Lower leg skin (tissue), 4 donors: ENCODE measurements around the gene SUPT20H. TPM values are rescaled to one million over a fixed set of nuclear protein-coding genes. Genes with fewer than 3 reads are reported as not detected.

Experiments used
- DNase-seq, 2 donors: peaks; one replicate each; pipeline ENCODE4 v3.0.0-alpha.2; 2019; ENCODE audit warnings: low spot score in 2 of 2
- H3K4me3 ChIP-seq: fragments of 200-600 bp; sonication (generic); 2 replicates; pipeline ENCODE4 v1.5.1; 2017; ENCODE audit warnings: mild to moderate bottlenecking, low read depth; ENCODE audit not compliant: poor library complexity, severe bottlenecking
- CTCF ChIP-seq, 3 donors: fragments of 450-650 bp; IDR thresholded peaks; one replicate each; pipeline ENCODE4 v1.5.1; 2016; ENCODE audit warnings: antibody characterized with exemption in 3 of 3, mild to moderate bottlenecking in 3 of 3, moderate library complexity in 2 of 3
- POLR2A ChIP-seq, 2 donors: fragments of 450-650 bp; IDR thresholded peaks; one replicate each; pipeline ENCODE4 v1.6.1; 2016 to 2017; ENCODE audit warnings: antibody characterized with exemption in 2 of 2, mild to moderate bottlenecking in 1 of 2, moderate library complexity in 1 of 2
- WGBS, 2 donors: methylation state at CpG; one replicate each; pipeline ENCODE4 v1.1.5; 2018; 5-methylcytosine and 5-hydroxymethylcytosine counted together
- intact Hi-C: fragments of 100-400 bp; cut with DNase I; formaldehyde crosslinking; loops from one replicate; pipeline ENCODE4 v1.15.0; 2023; ENCODE audit warnings: low total_unique reads
- total RNA-seq, 4 donors: library from RNA; depleted of rRNA; stranded (reverse); fragments of >200 nt; gene quantifications; one replicate each; pipeline ENCODE4 v1.1.0, GENCODE V29; 2016

SUPT20H gene
- total RNA-seq, 4 donors from 2014 or later = 23.4 to 35.9 (median 28.6) TPM

- intact Hi-C loops = no loop called here
- no peak overlapping the region for H3K4me3 ChIP-seq
- no peak for DNase-seq
- 85 to 86% methylated on average over 2 of the region's 2 CpGs for WGBS, 2 donors
- no peak for TF ChIP-seq CTCF (IDR thresholded peaks at IDR 0.05)
- no peak for TF ChIP-seq POLR2A (IDR thresholded peaks at IDR 0.05)
Observed at GRCh38 chr13:37075164-37075563, 15.7 kb upstream of the SUPT20H start.

- intact Hi-C loops = no loop called here
- whole genome bisulfite sequencing, 2 donors = 0 to 3% methylated on average over 1 of the region's 1 CpG
- no peak for DNase-seq
- no peak overlapping the region for H3K4me3 ChIP-seq
- TF ChIP-seq POLR2A (IDR thresholded peaks at IDR 0.05) (no peak), CTCF (IDR thresholded peaks at IDR 0.05) (no peak)
Observed at GRCh38 chr13:37074703-37075102, 15.2 kb upstream of the SUPT20H start.

- WGBS, 2 donors = 52 to 61% methylated on average over 4 of the region's 4 CpGs
- intact Hi-C loops = no loop called here
- TF ChIP-seq POLR2A (IDR thresholded peaks at IDR 0.05) = no peak
- TF ChIP-seq CTCF (IDR thresholded peaks at IDR 0.05) = no peak
Observed at GRCh38 chr13:37072024-37072423, 12.5 kb upstream of the SUPT20H start.

GRCh38 chr13:37070956-37071355 is 11.5 kb upstream of the SUPT20H start:
- intact Hi-C loops = no loop called here

More at GRCh38 chr13:37072024-37072423, 12.5 kb upstream of the SUPT20H start:
- H3K4me3 ChIP-seq = no peak overlapping the region
- no peak for DNase-seq

GRCh38 chr13:37070145-37070695 is 10.7 kb upstream of the SUPT20H start:
- 83 to 88% methylated on average over 7 to 8 of the region's 9 CpGs for WGBS, 2 donors
- DNase-seq = no peak
- no peak for TF ChIP-seq CTCF (IDR thresholded peaks at IDR 0.05)
- TF ChIP-seq POLR2A (IDR thresholded peaks at IDR 0.05) = no peak
- H3K4me3 ChIP-seq = no peak overlapping the region
- intact Hi-C loops = no loop called here

More at GRCh38 chr13:37070956-37071355, 11.5 kb upstream of the SUPT20H start:
- no peak overlapping the region for H3K4me3 ChIP-seq
- DNase-seq = no peak
- TF ChIP-seq POLR2A (IDR thresholded peaks at IDR 0.05) = no peak
- no peak for TF ChIP-seq CTCF (IDR thresholded peaks at IDR 0.05)
- 75 to 92% methylated on average over 4 to 7 of the region's 7 CpGs for WGBS, 2 donors

GRCh38 chr13:37069597-37070103 is 10.2 kb upstream of the SUPT20H start:
- intact Hi-C loops = no loop called here
- no peak for DNase-seq
- WGBS, 2 donors = 71 to 80% methylated on average over 2 to 8 of the region's 22 CpGs
- H3K4me3 ChIP-seq = no peak overlapping the region
- no peak for TF ChIP-seq POLR2A (IDR thresholded peaks at IDR 0.05)
- TF ChIP-seq CTCF (IDR thresholded peaks at IDR 0.05) = no peak
